Type B pancreatic cell (in vitro differentiated cells): ENCODE data around the gene TBC1D22A. TPM values are rescaled to one million over a fixed set of nuclear protein-coding genes. Genes with fewer than 3 reads are reported as not detected.
A peak's percentile ranks its signal among the peaks of the same experiment; 100 is the strongest.

ENCODE experiments used
- DNase-seq: peaks from one replicate; pipeline ENCODE4 v3.0.0; 2021; ENCODE audit warnings: mixed read lengths; ENCODE audit not compliant: unreplicated experiment; ENCODE audit errors: extremely low spot score
- H3K27ac Mint-ChIP-seq: 2 replicates; pipeline ENCODE4 v1.8.0; 2021; ENCODE audit warnings: mild to moderate bottlenecking, mixed read lengths
- H3K27me3 Mint-ChIP-seq: 2 replicates; pipeline ENCODE4 v1.8.0; 2021; ENCODE audit warnings: mixed read lengths
- H3K36me3 Mint-ChIP-seq: 2 replicates; pipeline ENCODE4 v1.8.0; 2021; ENCODE audit warnings: mixed read lengths
- H3K4me1 Mint-ChIP-seq: one replicate; pipeline ENCODE4 v1.8.0; 2021; ENCODE audit warnings: mixed read lengths; ENCODE audit not compliant: unreplicated experiment
- H3K4me3 Mint-ChIP-seq: 2 replicates; pipeline ENCODE4 v1.8.0; 2021; ENCODE audit warnings: mild to moderate bottlenecking, mixed read lengths
- H3K9me3 Mint-ChIP-seq: 2 replicates; pipeline ENCODE4 v1.8.0; 2021; ENCODE audit warnings: mixed read lengths
- CTCF ChIP-seq: fragments of 200-600 bp; sonication (generic); conservative IDR thresholded peaks from 2 replicates; pipeline ENCODE4 v1.5.0; 2021; ENCODE audit warnings: antibody characterized with exemption, mild to moderate bottlenecking
- total RNA-seq: library from RNA; stranded (reverse); gene quantifications from 2 replicates; pipeline ENCODE4 v1.2.1, GENCODE V29; 2021; ENCODE audit warnings: low replicate concordance

Gene TBC1D22A
- total RNA-seq, 1 donor from 2014 or later, result 16.2 TPM

GRCh38 chr22:46798366-46799350 is 36.2 kb downstream of the TBC1D22A start:
- Mint-ChIP-seq H3K4me1 (peaks cover 24% of the 10 kb centered on the region), H3K9me3 (no peaks in the 10 kb centered on the region), H3K36me3 (peaks cover 8% of the 10 kb centered on the region), H3K27me3 (no peaks in the 10 kb centered on the region), H3K27ac (peak overlapping the region; percentile 67), H3K4me3 (no peak overlapping the region)
- TF ChIP-seq CTCF, result peak; percentile 96
- peak; percentile 87 for DNase-seq

GRCh38 chr22:46799626-46800025 is 37.2 kb downstream of the TBC1D22A start:
- Mint-ChIP-seq H3K4me1 (peaks cover 29% of the 10 kb centered on the region), H3K36me3 (peaks cover 8% of the 10 kb centered on the region), H3K27me3 (no peaks in the 10 kb centered on the region), H3K9me3 (no peaks in the 10 kb centered on the region), H3K4me3 (no peak overlapping the region), H3K27ac (no peak overlapping the region)
- no peak for TF ChIP-seq CTCF
- no peak for DNase-seq

GRCh38 chr22:46800102-46800857 is 37.8 kb downstream of the TBC1D22A start:
- peaks cover 8% of the 10 kb centered on the region for H3K36me3 Mint-ChIP-seq
- H3K4me3 Mint-ChIP-seq, result no peak overlapping the region
- peaks cover 29% of the 10 kb centered on the region for H3K4me1 Mint-ChIP-seq
- DNase-seq, result peak; percentile 54
- no peak for TF ChIP-seq CTCF
- H3K27me3 Mint-ChIP-seq, result no peaks in the 10 kb centered on the region
- no peak overlapping the region for H3K27ac Mint-ChIP-seq
- H3K9me3 Mint-ChIP-seq, result no peaks in the 10 kb centered on the region

GRCh38 chr22:46801331-46801811 is 38.9 kb downstream of the TBC1D22A start:
- TF ChIP-seq CTCF, result no peak
- H3K36me3 Mint-ChIP-seq, result peaks cover 8% of the 10 kb centered on the region
- no peaks in the 10 kb centered on the region for H3K27me3 Mint-ChIP-seq
- H3K9me3 Mint-ChIP-seq, result no peaks in the 10 kb centered on the region
- H3K27ac Mint-ChIP-seq, result no peak overlapping the region
- no peak overlapping the region for H3K4me3 Mint-ChIP-seq
- H3K4me1 Mint-ChIP-seq, result peaks cover 29% of the 10 kb centered on the region
- DNase-seq, result peak; percentile 62

GRCh38 chr22:46801826-46802607 is 39.6 kb downstream of the TBC1D22A start:
- TF ChIP-seq CTCF, result no peak
- Mint-ChIP-seq H3K4me1 (peaks cover 29% of the 10 kb centered on the region), H3K27me3 (no peaks in the 10 kb centered on the region), H3K9me3 (no peaks in the 10 kb centered on the region), H3K27ac (no peak overlapping the region), H3K36me3 (peaks cover 12% of the 10 kb centered on the region), H3K4me3 (no peak overlapping the region)
- peak; percentile 62 for DNase-seq
